ENCODE measurements around the gene TMEM123.

DNA sequence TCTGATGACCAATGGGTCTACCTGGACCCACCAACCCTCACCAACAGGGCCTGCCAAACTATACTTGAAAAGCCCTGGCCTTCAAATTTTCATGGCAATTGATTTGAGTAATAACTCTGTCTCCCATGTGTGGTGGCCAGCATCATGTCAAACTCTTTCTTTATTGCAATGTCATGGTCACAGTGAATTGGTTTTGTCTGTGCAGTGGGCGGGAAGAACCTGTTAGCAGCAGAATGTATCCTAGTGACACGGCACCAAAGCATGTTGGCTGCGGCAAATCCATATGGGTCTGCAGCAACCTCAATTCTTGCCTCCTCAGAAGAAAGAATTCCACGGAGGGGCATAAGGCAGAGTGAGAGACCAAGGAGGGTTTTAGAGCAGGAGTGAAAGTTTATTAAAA is 19.6 kb upstream of the TMEM123 start:
- TF ChIP-seq, protein P1, sequence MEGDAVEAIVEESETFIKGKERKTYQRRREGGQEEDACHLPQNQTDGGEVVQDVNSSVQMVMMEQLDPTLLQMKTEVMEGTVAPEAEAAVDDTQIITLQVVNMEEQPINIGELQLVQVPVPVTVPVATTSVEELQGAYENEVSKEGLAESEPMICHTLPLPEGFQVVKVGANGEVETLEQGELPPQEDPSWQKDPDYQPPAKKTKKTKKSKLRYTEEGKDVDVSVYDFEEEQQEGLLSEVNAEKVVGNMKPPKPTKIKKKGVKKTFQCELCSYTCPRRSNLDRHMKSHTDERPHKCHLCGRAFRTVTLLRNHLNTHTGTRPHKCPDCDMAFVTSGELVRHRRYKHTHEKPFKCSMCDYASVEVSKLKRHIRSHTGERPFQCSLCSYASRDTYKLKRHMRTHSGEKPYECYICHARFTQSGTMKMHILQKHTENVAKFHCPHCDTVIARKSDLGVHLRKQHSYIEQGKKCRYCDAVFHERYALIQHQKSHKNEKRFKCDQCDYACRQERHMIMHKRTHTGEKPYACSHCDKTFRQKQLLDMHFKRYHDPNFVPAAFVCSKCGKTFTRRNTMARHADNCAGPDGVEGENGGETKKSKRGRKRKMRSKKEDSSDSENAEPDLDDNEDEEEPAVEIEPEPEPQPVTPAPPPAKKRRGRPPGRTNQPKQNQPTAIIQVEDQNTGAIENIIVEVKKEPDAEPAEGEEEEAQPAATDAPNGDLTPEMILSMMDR (IDR thresholded peaks at IDR 0.05): no peak
- TF ChIP-seq EP300 (IDR thresholded peaks at IDR 0.05): no peak
- TF ChIP-seq POLR2A (IDR thresholded peaks at IDR 0.05): no peak

All from suprapubic skin (tissue), 3 donors.